Stimulated activated CD4-positive, alpha-beta T cell treated with anti-CD3 and anti-CD28 coated beads, TNF-alpha, amount 100 ng/mL, for 48 hours (primary cell): ENCODE results near the gene CLTRN.
"Not testable (repeated sequence)": the region's sequence is repeated elsewhere in the genome, so short reads cannot be mapped to it uniquely, and the experiment has no call there.

ENCODE experiments used
- DNase-seq, 3 donors: peaks; one replicate each; pipeline ENCODE4 v3.0.0-alpha.2; 2020; ENCODE audit warnings: low read depth in 3 of 3

Gene CLTRN

GRCh38 chrX:15664487-15665444 lies at the start of gene CLTRN:
Gene CLTRN, minus strand, starts transcription at chrX:15664805. Its CDS starts 30 bp downstream, at chrX:15664775.
- DNase-seq: no peak

- DNase-seq: not testable (repeated sequence)
Observed at GRCh38 chrX:15704273-15704672, 39.7 kb upstream of the CLTRN start.

- not testable (repeated sequence) for DNase-seq
Observed at GRCh38 chrX:15703809-15704208, 39.2 kb upstream of the CLTRN start.

GRCh38 chrX:15702488-15703371 lies 38.1 kb upstream of the CLTRN start:
- no peak for DNase-seq

- no peak for DNase-seq
Observed at GRCh38 chrX:15696516-15696915, 31.9 kb upstream of the CLTRN start.

GRCh38 chrX:15694941-15695451 lies 30.4 kb upstream of the CLTRN start:
- no peak for DNase-seq

GRCh38 chrX:15686818-15687685 lies 22.4 kb upstream of the CLTRN start:
- peak; percentile 4 to 48 (median 9) for DNase-seq

- no peak for DNase-seq
Observed at GRCh38 chrX:15683193-15683592, 18.6 kb upstream of the CLTRN start.

- no peak for DNase-seq
Observed at GRCh38 chrX:15681433-15681832, 16.8 kb upstream of the CLTRN start.

GRCh38 chrX:15680401-15680800 lies 15.8 kb upstream of the CLTRN start:
- no peak for DNase-seq

- DNase-seq: no peak
Observed at GRCh38 chrX:15679246-15679645, 14.6 kb upstream of the CLTRN start.

GRCh38 chrX:15678339-15678738 lies 13.7 kb upstream of the CLTRN start:
- DNase-seq: no peak

GRCh38 chrX:15676886-15677285 lies 12.3 kb upstream of the CLTRN start:
- no peak for DNase-seq

GRCh38 chrX:15675490-15675921 lies 10.9 kb upstream of the CLTRN start:
- DNase-seq: peak; percentile 73 to 88 (median 78)

GRCh38 chrX:15674841-15675489 lies 10.4 kb upstream of the CLTRN start:
- DNase-seq: peak; percentile 70 to 82 (median 78)

- no peak for DNase-seq
Observed at GRCh38 chrX:15674514-15674840, 9.9 kb upstream of the CLTRN start.

GRCh38 chrX:15673970-15674369 lies 9.4 kb upstream of the CLTRN start:
- no peak for DNase-seq

- DNase-seq: no peak
Observed at GRCh38 chrX:15672881-15673280, 8.3 kb upstream of the CLTRN start.

GRCh38 chrX:15663439-15663838 lies 1.2 kb downstream of the CLTRN start:
- DNase-seq: no peak

- DNase-seq: not testable (repeated sequence)
Observed at GRCh38 chrX:15654804-15655203, 9.8 kb downstream of the CLTRN start.

- no peak for DNase-seq
Observed at GRCh38 chrX:15653961-15654360, 10.6 kb downstream of the CLTRN start.
